Measurements from ENCODE around the gene HES6.
"Not testable (repeated sequence)": the region's sequence is repeated elsewhere in the genome, so short reads cannot be mapped to it uniquely, and the experiment has no call there.

HES6 gene

DNA sequence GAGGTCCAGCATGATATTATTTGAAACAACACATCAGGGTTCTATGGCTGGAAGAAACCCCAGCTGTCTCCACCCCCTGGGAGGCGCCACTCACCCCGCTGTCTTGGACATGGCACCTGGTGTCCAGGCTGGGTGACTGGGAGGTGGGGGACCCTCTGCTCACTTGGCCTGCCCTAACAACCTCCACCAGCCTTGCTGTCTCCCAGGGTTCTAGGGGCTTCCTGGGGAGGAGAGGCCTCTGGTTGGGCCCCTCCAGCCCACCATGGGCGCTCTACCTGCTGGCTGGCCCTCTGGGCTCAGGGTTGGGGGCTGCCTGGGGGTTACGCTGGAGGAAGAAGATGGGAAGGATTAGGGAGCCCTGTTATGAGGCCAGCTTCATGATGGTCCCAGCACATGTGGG is 32.3 kb upstream of the HES6 start:
- Histone ChIP-seq H3K4me2 (ENCODE audit: low read depth, low read length) (no peak overlapping the region), H3K9me2 (replicated peaks; ENCODE audit: insufficient read depth, low read length) (no peaks in the 10 kb centered on the region), H3K27me3 (replicated peaks; ENCODE audit: insufficient read depth, low read length) (no peaks in the 10 kb centered on the region), H3K79me2 (ENCODE audit: low read length) (no peaks in the 10 kb centered on the region), H3K27ac (ENCODE audit: low read length) (no peak overlapping the region), H2AFZ (ENCODE audit: low read length) (no peak overlapping the region), H3K9ac (ENCODE audit: low read length) (no peak overlapping the region), H3K4me1 (ENCODE audit: low read length) (peaks cover 9% of the 10 kb centered on the region), H3K9me3 (replicated peaks; ENCODE audit: insufficient read depth, low read length) (no peaks in the 10 kb centered on the region), H4K20me1 (ENCODE audit: insufficient read depth, low read length) (no peaks in the 10 kb centered on the region), H3K36me3 (replicated peaks; ENCODE audit: insufficient read depth, low read length) (no peaks in the 10 kb centered on the region), H3K4me3 (ENCODE audit: low read length) (no peak overlapping the region), H3F3A (ENCODE audit: insufficient read depth, low read length) (peaks cover 2% of the 10 kb centered on the region; the same call in 1 of the 2 replicates)
- no peak for TF ChIP-seq EZH2phosphoT487 (IDR thresholded peaks at IDR 0.05; ENCODE audit: low read length)
- no peak for TF ChIP-seq CTCF (IDR thresholded peaks at IDR 0.05; ENCODE audit: low read length)
- TF ChIP-seq EZH2 (optimal IDR thresholded peaks at IDR 0.05; ENCODE audit: low read depth, low read length) = no peak
- no peak for DNase-seq

DNA sequence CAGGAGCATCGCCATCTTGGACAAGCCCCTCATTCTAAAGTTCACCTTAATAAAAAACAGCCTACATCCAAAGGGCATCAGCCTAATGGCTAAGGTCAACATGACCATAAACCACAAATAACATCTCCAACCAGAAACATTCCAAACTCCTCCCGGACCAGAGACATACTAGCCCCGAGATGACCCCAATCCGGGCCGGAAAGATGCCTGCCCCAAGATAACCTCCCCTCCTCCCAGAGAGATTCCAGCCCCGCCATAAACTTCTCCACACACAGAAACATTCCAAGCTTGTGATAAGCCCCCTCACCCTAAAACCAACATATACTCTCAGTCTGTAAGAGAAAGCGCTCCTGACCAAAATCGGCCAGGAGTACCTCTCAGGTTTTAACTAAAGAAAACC is 31.8 kb upstream of the HES6 start:
- not testable (repeated sequence) for H3K79me2 ChIP-seq (ENCODE audit: low read length); H3F3A ChIP-seq (ENCODE audit: insufficient read depth, low read length); H3K36me3 ChIP-seq (replicated peaks; ENCODE audit: insufficient read depth, low read length); H3K27me3 ChIP-seq (replicated peaks; ENCODE audit: insufficient read depth, low read length); H2AFZ ChIP-seq (ENCODE audit: low read length); H3K4me3 ChIP-seq (ENCODE audit: low read length); H3K4me2 ChIP-seq (ENCODE audit: low read depth, low read length); H3K27ac ChIP-seq (ENCODE audit: low read length); H3K9me2 ChIP-seq (replicated peaks; ENCODE audit: insufficient read depth, low read length); H3K9me3 ChIP-seq (replicated peaks; ENCODE audit: insufficient read depth, low read length); H3K9ac ChIP-seq (ENCODE audit: low read length); DNase-seq; H4K20me1 ChIP-seq (ENCODE audit: insufficient read depth, low read length)
- peaks cover 13% of the 10 kb centered on the region for H3K4me1 ChIP-seq (ENCODE audit: low read length)

DNA sequence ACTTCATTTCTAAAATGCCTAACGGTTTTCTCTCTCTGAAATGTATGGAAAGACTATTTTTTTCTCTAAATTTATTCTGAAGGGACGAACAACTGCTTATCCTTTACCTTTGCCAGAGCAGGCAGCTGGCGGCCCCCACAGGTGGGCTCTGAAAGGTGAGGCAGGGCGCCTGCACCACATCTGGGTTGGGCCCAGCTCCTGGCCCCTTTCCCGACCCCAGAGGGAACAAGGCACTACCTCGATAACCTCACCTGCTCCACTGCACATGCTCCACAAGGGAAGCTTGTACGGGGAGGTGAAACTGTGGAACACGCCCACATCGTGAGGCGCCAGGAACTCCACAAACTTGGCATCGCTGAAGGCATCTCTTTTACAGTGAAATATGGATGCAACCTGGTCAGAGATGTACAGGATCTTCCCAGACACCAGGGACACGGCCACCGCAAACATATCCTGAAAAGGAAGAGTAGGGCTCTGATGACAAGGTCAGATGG is 31.3 kb upstream of the HES6 start:
- Histone ChIP-seq H3K27ac (ENCODE audit: low read length) (no peak overlapping the region), H3F3A (ENCODE audit: insufficient read depth, low read length) (peaks cover 12% of the 10 kb centered on the region), H3K9ac (ENCODE audit: low read length) (no peak overlapping the region), H4K20me1 (ENCODE audit: insufficient read depth, low read length) (no peaks in the 10 kb centered on the region), H3K27me3 (replicated peaks; ENCODE audit: insufficient read depth, low read length) (no peaks in the 10 kb centered on the region), H3K4me2 (ENCODE audit: low read depth, low read length) (no peak overlapping the region), H3K4me1 (ENCODE audit: low read length) (peaks cover 18% of the 10 kb centered on the region), H3K9me2 (replicated peaks; ENCODE audit: insufficient read depth, low read length) (no peaks in the 10 kb centered on the region), H3K79me2 (ENCODE audit: low read length) (no peaks in the 10 kb centered on the region), H2AFZ (ENCODE audit: low read length) (no peak overlapping the region), H3K4me3 (ENCODE audit: low read length) (no peak overlapping the region), H3K9me3 (replicated peaks; ENCODE audit: insufficient read depth, low read length) (no peaks in the 10 kb centered on the region), H3K36me3 (replicated peaks; ENCODE audit: insufficient read depth, low read length) (no peaks in the 10 kb centered on the region)
- no peak for DNase-seq
- TF ChIP-seq EZH2 (optimal IDR thresholded peaks at IDR 0.05; ENCODE audit: low read depth, low read length) (no peak), CTCF (IDR thresholded peaks at IDR 0.05; ENCODE audit: low read length) (no peak), EZH2phosphoT487 (IDR thresholded peaks at IDR 0.05; ENCODE audit: low read length) (no peak)

- H3K4me1 ChIP-seq (ENCODE audit: low read length) = peaks cover 21% of the 10 kb centered on the region
- H3K4me2 ChIP-seq (ENCODE audit: low read depth, low read length) = no peak overlapping the region
- TF ChIP-seq EZH2phosphoT487 (IDR thresholded peaks at IDR 0.05; ENCODE audit: low read length) (no peak), EZH2 (optimal IDR thresholded peaks at IDR 0.05; ENCODE audit: low read depth, low read length) (no peak), CTCF (IDR thresholded peaks at IDR 0.05; ENCODE audit: low read length) (no peak)
- H3K27me3 ChIP-seq (replicated peaks; ENCODE audit: insufficient read depth, low read length) = no peaks in the 10 kb centered on the region
- no peaks in the 10 kb centered on the region for H3K36me3 ChIP-seq (replicated peaks; ENCODE audit: insufficient read depth, low read length)
- no peak overlapping the region for H2AFZ ChIP-seq (ENCODE audit: low read length)
- no peaks in the 10 kb centered on the region for H3K9me2 ChIP-seq (replicated peaks; ENCODE audit: insufficient read depth, low read length)
- no peak for DNase-seq
- no peaks in the 10 kb centered on the region for H3K9me3 ChIP-seq (replicated peaks; ENCODE audit: insufficient read depth, low read length)
- no peak overlapping the region for H3K27ac ChIP-seq (ENCODE audit: low read length)
- no peaks in the 10 kb centered on the region for H4K20me1 ChIP-seq (ENCODE audit: insufficient read depth, low read length)
- no peaks in the 10 kb centered on the region for H3K79me2 ChIP-seq (ENCODE audit: low read length)
- peaks cover 16% of the 10 kb centered on the region for H3F3A ChIP-seq (ENCODE audit: insufficient read depth, low read length)
- H3K9ac ChIP-seq (ENCODE audit: low read length) = no peak overlapping the region
- H3K4me3 ChIP-seq (ENCODE audit: low read length) = no peak overlapping the region
These were observed 30.8 kb upstream of the HES6 start for GRCh38 chr2:238270606-238271005.

Measured in MM.1S (cell line).